Transverse colon (tissue), 4 donors: ENCODE results near the gene SAP30BP. TPM values are rescaled to one million over a fixed set of nuclear protein-coding genes. Genes with fewer than 3 reads are reported as not detected.

Experiments
- DNase-seq: peaks from one replicate; pipeline ENCODE4 v3.0.0-alpha.2; 2019
- H3K27ac ChIP-seq, 4 donors: fragments of 200-600 bp; sonication (generic); 2 replicates each; pipeline ENCODE4 v1.5.1; 2016 to 2018; ENCODE audit warnings: inconsistent platforms in 4 of 4
- H3K27me3 ChIP-seq: fragments of 200-600 bp; sonication (generic); 2 replicates; pipeline ENCODE4 v1.5.1; 2017; ENCODE audit warnings: inconsistent platforms
- H3K36me3 ChIP-seq, 4 donors: fragments of 200-600 bp; sonication (generic); 2 replicates each; pipeline ENCODE4 v1.5.1; 2017 to 2019; ENCODE audit warnings: inconsistent platforms in 4 of 4
- H3K4me1 ChIP-seq, 4 donors: fragments of 200-600 bp; sonication (generic); 2 replicates each; pipeline ENCODE4 v1.5.1; 2017 to 2020; ENCODE audit warnings: inconsistent platforms in 4 of 4
- H3K4me3 ChIP-seq, 4 donors: fragments of 200-600 bp; sonication (generic); 1 replicate in 1 of 4; 2 replicates in 3 of 4; pipeline versions ENCODE4 v1.5.1 to v1.6.1; 2017 to 2019; ENCODE audit warnings: inconsistent platforms in 4 of 4
- H3K9me3 ChIP-seq, 2 donors: fragments of 200-600 bp; sonication (generic); 2 replicates each; pipeline ENCODE4 v1.5.1; 2017 to 2019; ENCODE audit warnings: inconsistent platforms in 2 of 2
- EP300 ChIP-seq: sonication (generic); formaldehyde crosslinking; IDR thresholded peaks from one replicate; pipeline ENCODE4 v1.6.1; 2017; ENCODE audit warnings: antibody characterized with exemption, low read depth
- POLR2A ChIP-seq: fragments of 450-650 bp; IDR thresholded peaks from one replicate; pipeline ENCODE4 v1.6.1; 2016; ENCODE audit warnings: antibody characterized with exemption, mild to moderate bottlenecking, moderate library complexity
- POLR2AphosphoS5 ChIP-seq, 3 donors: sonication (generic); formaldehyde crosslinking; IDR thresholded peaks; one replicate each; pipeline ENCODE4 v1.6.1; 2016; ENCODE audit warnings: antibody characterized with exemption in 3 of 3
- WGBS, 2 donors: methylation state at CpG; one replicate each; pipeline ENCODE4 v1.1.5; 2018; ENCODE audit warnings: low coverage in 1 of 2; 5-methylcytosine and 5-hydroxymethylcytosine counted together
- in situ Hi-C, 4 donors: fragments of 200-750 bp; cut with MboI; loops; one replicate each; pipeline versions ENCODE4 v1.15.0 to v1.15.1; 2017; ENCODE audit warnings: low sequenced_read_pairs in 3 of 4, low pct_ligation_motif_present in 1 of 4, low pct_unique_long_range_greater_than_20kb in 1 of 4
- intact Hi-C: fragments of 100-400 bp; cut with DNase I; formaldehyde crosslinking; loops from one replicate; pipeline ENCODE4 v1.15.1; 2023; ENCODE audit warnings: low total_unique reads
- total RNA-seq, 4 donors: library from RNA; depleted of rRNA; stranded (reverse); fragments of >200 nt; gene quantifications; one replicate each; pipeline ENCODE4 v1.1.0, GENCODE V29; 2016
- TF ChIP-seq, protein P1 (sequence below), 5 experiments: fragments of 200-600 bp in 3 of 5; fragments of 450-650 bp in 2 of 5; sonication (generic) in 3 of 5; IDR thresholded peaks; 1 replicate in 2 of 5; 2 replicates in 3 of 5; pipeline ENCODE4 v1.5.1; 2016 to 2017; ENCODE audit warnings: antibody characterized with exemption in 5 of 5, inconsistent platforms in 3 of 5, mild to moderate bottlenecking in 2 of 5, moderate library complexity in 1 of 5

SAP30BP gene
- total RNA-seq, 4 donors from 2014 or later = 49.0 to 83.8 (median 71.4) TPM

DNA sequence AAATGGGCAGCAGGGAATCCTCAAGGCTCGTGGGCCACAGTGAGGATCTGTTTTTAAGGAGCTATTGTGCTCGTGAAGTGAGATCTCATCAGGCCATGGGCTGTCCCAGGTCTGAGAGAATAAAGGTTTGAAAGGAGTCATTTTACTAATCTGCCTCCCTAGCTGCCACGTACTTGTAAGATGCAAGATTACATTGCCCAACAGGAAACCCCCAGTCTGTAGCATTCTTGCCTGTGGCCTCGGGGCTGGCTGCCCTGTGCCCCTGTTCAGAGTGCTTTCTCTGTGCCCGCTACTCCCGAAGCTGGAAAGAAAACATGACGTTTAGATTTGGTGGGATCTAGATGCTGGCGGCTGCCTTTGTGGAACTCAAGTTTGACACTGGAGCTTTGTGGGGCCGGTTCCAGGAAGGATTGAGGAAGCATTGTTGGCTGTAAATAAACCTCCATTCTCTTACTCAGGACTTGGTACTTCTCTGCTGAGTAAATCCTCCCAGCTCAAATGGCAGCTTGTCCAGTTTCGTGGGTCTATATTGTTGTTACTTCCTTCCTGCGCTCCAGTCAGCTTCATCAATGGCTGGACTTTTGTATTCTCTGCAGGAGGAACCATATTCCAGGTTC is 21.2 kb downstream of the SAP30BP start:
- Histone ChIP-seq H3K9me3 (no peaks in the 10 kb centered on the region), H3K4me3 (no peak overlapping the region), H3K36me3 (no peaks in the 10 kb centered on the region), H3K27me3 (no peaks in the 10 kb centered on the region), H3K27ac (peak overlapping the region; percentile 49 to 65 (median 51)), H3K4me1 (peaks cover 19 to 79% (median 31%) of the 10 kb centered on the region in 4 donors)
- 63 to 67% methylated on average over 2 to 11 of the region's 11 CpGs for WGBS, 2 donors
- intact Hi-C loops = no loop called here
- DNase-seq = no peak
- in situ Hi-C loops = no loop called here
- TF ChIP-seq EP300 (no peak), POLR2A (no peak), POLR2AphosphoS5 (IDR thresholded peaks at IDR 0.05) (no peak)
- TF ChIP-seq, protein P1, sequence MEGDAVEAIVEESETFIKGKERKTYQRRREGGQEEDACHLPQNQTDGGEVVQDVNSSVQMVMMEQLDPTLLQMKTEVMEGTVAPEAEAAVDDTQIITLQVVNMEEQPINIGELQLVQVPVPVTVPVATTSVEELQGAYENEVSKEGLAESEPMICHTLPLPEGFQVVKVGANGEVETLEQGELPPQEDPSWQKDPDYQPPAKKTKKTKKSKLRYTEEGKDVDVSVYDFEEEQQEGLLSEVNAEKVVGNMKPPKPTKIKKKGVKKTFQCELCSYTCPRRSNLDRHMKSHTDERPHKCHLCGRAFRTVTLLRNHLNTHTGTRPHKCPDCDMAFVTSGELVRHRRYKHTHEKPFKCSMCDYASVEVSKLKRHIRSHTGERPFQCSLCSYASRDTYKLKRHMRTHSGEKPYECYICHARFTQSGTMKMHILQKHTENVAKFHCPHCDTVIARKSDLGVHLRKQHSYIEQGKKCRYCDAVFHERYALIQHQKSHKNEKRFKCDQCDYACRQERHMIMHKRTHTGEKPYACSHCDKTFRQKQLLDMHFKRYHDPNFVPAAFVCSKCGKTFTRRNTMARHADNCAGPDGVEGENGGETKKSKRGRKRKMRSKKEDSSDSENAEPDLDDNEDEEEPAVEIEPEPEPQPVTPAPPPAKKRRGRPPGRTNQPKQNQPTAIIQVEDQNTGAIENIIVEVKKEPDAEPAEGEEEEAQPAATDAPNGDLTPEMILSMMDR (IDR thresholded peaks at IDR 0.05) = no peak

DNA sequence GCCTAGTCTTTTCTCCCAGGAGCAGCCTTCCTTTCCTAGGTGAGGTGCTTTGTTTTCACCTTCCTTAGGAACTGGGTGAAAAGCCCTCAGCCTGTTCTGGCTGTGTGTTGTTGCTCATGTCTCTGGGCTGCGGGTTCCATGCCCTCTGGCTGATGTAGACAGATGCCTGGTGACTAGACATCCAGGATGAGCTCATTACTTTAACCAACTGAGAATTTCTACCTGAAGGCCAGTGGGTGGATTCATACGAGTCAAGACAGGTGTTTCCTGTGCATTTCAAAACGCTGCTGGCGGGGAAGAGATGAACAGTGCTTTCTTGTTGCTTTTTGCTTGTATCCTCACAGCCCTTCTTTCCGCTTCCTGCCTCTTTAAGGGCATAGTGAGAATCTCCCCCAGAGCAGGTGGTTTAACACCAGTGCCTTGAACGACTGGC is 22.3 kb downstream of the SAP30BP start:
- no peaks in the 10 kb centered on the region for H3K36me3 ChIP-seq
- no peak overlapping the region for H3K4me3 ChIP-seq
- peaks cover 20 to 75% (median 29%) of the 10 kb centered on the region in 4 donors for H3K4me1 ChIP-seq
- TF ChIP-seq EP300 (no peak), POLR2AphosphoS5 (IDR thresholded peaks at IDR 0.05) (no peak), POLR2A (no peak)
- TF ChIP-seq, protein P1 (IDR thresholded peaks at IDR 0.05) = no peak
- 67% methylated on average over 6 of the region's 6 CpGs; no CpG with 5 or more reads in 1 of the 2 donors for WGBS, 2 donors
- no peaks in the 10 kb centered on the region for H3K9me3 ChIP-seq
- peak overlapping the region; percentile 49 to 65 (median 51) for H3K27ac ChIP-seq
- DNase-seq = no peak
- in situ Hi-C loops (no loop called here), intact Hi-C loops (no loop called here)
- no peaks in the 10 kb centered on the region for H3K27me3 ChIP-seq

DNA sequence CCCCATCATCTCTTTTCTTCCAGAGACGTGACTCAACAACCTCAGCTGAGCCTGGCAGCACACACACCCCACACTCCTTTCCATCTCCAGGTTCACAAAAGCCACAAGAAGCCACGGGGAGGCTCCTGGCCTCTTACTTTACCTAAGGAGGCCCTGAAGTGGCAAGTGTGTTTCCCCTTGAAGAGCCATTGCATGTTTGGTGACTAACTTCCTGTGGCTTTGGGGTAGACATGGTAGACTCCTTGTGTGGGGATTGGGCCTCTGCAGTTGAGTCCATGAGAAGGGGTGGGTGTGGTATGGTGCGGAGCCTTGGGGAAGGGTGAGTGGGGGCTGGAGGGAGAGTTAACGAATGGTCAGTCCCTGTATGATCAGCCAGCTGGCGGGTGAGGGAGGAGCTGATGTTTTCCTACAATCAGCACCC is 24.2 kb downstream of the SAP30BP start:
- WGBS, 2 donors = 54 to 71% methylated on average over 2 to 5 of the region's 5 CpGs
- peak overlapping the region; percentile 1 to 90 (median 52) for H3K27ac ChIP-seq
- TF ChIP-seq, protein P1 (IDR thresholded peaks at IDR 0.05) = no peak
- TF ChIP-seq POLR2AphosphoS5 (IDR thresholded peaks at IDR 0.05) (no peak), POLR2A (no peak), EP300 (no peak)
- intact Hi-C loops = loop anchor here (5.0 kb wide), 1 partner anchor 399 kb away; no protein-coding TSS in a partner anchor
- in situ Hi-C loops = no loop called here
- H3K9me3 ChIP-seq = no peaks in the 10 kb centered on the region
- H3K36me3 ChIP-seq = no peaks in the 10 kb centered on the region
- no peaks in the 10 kb centered on the region for H3K27me3 ChIP-seq
- no peak for DNase-seq
- peaks cover 15 to 75% (median 28%) of the 10 kb centered on the region in 4 donors for H3K4me1 ChIP-seq
- no peak overlapping the region for H3K4me3 ChIP-seq

DNA sequence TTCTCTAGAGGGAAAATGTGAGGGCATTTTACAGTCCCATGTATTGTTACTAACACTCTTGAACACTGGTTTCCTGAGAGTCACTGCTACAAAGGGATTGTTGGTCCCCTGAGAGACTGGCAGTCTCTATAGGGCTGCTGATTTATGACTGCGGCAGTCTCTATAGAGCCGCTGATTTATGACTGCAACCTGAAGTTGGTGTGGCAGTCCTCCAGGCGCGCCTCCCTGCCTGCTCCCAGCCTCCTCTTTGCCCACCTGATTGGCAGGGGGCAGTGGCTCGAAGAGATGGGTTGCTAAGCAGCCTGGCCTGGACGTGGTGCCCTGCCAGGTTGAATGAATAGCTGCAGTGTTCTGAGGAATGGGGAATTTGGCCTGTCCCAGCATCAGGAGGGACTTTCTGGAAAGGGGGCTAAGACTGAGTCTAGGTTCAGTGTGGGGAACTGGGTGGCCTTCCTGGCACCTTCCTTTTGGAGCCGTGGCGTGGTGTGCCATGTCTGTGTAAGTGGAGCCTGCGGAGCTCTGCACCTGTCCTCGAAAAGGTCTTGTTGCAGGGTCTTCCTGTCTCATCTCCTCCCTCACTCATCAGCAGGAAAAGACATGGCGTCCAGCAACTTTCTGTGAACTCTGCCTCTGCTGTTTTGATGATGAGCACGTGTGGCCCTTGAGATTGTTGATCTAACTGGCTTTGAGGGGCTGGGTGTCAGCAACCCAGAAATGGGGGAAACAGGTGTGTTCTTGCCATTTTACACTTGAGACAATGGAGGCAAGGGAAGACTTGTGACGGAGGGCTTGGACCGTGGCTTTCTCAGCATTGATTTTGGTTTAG is 24.9 kb downstream of the SAP30BP start:
- H3K36me3 ChIP-seq = no peaks in the 10 kb centered on the region

More for the DNA sequence above, 24.9 kb downstream of the SAP30BP start:
- Histone ChIP-seq H3K4me3 (no peak overlapping the region), H3K9me3 (no peaks in the 10 kb centered on the region), H3K4me1 (peaks cover 11 to 78% (median 32%) of the 10 kb centered on the region in 4 donors), H3K27me3 (no peaks in the 10 kb centered on the region), H3K27ac (peak overlapping the region; percentile 16 to 90 (median 72))
- in situ Hi-C loops (no loop called here), intact Hi-C loops (loop anchor here (5.0 kb wide), 1 partner anchor 400 kb away; no protein-coding TSS in a partner anchor)
- TF ChIP-seq POLR2A (no peak), POLR2AphosphoS5 (IDR thresholded peaks at IDR 0.05) (no peak), EP300 (no peak)
- TF ChIP-seq, protein P1 (IDR thresholded peaks at IDR 0.05) = no peak
- 40 to 61% methylated on average over 2 to 14 of the region's 14 CpGs for WGBS, 2 donors
- DNase-seq = no peak
